GM12873 (cell line): ENCODE data around the gene CISD1.

ENCODE experiments used
- CTCF ChIP-seq: IDR thresholded peaks from 2 replicates; pipeline ENCODE4 v1.5.1; 2012; ENCODE audit warnings: low read depth, mild to moderate bottlenecking, moderate library complexity, low read length, control low read depth; ENCODE audit not compliant: insufficient read depth; ENCODE audit errors: missing control alignments

Gene CISD1

GRCh38 chr10:58264780-58265179, 4.2 kb upstream of the CISD1 start:
- TF ChIP-seq CTCF, result no peak

GRCh38 chr10:58265249-58265648, 3.7 kb upstream of the CISD1 start:
- TF ChIP-seq CTCF, result no peak

GRCh38 chr10:58266003-58266825, 2.7 kb upstream of the CISD1 start:
- no peak for TF ChIP-seq CTCF

- TF ChIP-seq CTCF, result no peak
Measured at GRCh38 chr10:58266826-58267712, 1.9 kb upstream of the CISD1 start.

GRCh38 chr10:58267713-58268453, 1.1 kb upstream of the CISD1 start, which contains the start of gene IPMK:
Gene IPMK (minus strand): TSS chr10:58267894. CDS start chr10:58267611, 283 bp downstream.
- TF ChIP-seq CTCF, result no peak

GRCh38 chr10:58268454-58268945, 462 bp upstream of the CISD1 start:
- TF ChIP-seq CTCF, result no peak
